Measurements from ENCODE around the gene ARFGEF3. TPM values are rescaled to one million over a fixed set of nuclear protein-coding genes. Genes with fewer than 3 reads are reported as not detected.

Gene ARFGEF3
- total RNA-seq, 6 experiments from 2014 or later: 0.06 to 0.19 (median 0.08) TPM

DNA sequence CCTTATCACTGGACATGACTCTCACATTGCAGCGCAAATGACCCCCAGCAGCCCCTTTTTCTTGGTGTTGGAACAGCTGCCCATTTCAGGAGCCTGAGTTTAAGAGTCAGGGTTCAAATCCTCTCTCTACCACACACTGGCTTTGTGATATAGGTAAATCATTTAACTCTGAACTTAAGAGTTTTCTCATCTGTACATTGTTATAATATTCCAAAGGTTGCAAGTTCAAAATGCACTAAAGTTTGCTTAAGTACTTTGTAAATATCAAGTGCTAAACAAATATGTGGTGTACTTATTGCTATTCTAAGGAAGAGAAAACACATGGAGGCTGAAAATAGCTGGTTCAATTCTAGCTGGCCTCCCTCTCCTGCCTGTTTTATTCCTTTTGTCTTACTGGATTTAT, 95.9 kb downstream of the ARFGEF3 start:
- no peaks in the 10 kb centered on the region for H3K4me1 Mint-ChIP-seq (ENCODE audit: low read depth)
- no peak for TF ChIP-seq CTCF (IDR thresholded peaks at IDR 0.05)
- no peaks in the 10 kb centered on the region for H3K36me3 Mint-ChIP-seq (ENCODE audit: low read depth)
- H3K9me3 Mint-ChIP-seq: no peaks in the 10 kb centered on the region
- no peak overlapping the region for H3K27ac Mint-ChIP-seq
- DNase-seq: no peak
- H3K27me3 Mint-ChIP-seq (ENCODE audit: insufficient read depth): peaks cover 10% of the 10 kb centered on the region
- H3K4me3 Mint-ChIP-seq: no peak overlapping the region

DNA sequence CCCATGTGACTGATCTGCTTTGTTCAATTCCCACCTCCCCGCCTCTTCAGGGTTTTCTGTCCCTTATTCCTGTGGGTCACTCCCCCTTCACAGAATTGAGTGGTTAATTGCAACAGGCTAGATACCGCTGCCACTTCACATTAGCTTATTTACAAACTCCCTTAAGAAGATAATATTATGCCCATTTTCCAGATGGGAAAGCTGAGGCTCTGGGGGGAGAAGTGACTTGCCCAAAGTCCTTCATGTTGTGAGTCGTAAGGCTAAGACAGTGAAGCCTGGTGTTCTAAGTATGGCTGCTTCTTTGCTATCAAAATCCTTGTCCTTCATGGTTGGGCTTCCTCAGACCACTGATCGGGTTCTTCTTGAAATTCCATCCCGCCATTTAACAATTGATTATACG, 96.5 kb downstream of the ARFGEF3 start:
- Mint-ChIP-seq H3K9me3 (no peaks in the 10 kb centered on the region), H3K4me1 (ENCODE audit: low read depth) (no peaks in the 10 kb centered on the region), H3K4me3 (no peak overlapping the region), H3K27me3 (ENCODE audit: insufficient read depth) (peaks cover 15% of the 10 kb centered on the region), H3K27ac (no peak overlapping the region), H3K36me3 (ENCODE audit: low read depth) (no peaks in the 10 kb centered on the region)
- TF ChIP-seq CTCF (IDR thresholded peaks at IDR 0.05): no peak
- DNase-seq: no peak

DNA sequence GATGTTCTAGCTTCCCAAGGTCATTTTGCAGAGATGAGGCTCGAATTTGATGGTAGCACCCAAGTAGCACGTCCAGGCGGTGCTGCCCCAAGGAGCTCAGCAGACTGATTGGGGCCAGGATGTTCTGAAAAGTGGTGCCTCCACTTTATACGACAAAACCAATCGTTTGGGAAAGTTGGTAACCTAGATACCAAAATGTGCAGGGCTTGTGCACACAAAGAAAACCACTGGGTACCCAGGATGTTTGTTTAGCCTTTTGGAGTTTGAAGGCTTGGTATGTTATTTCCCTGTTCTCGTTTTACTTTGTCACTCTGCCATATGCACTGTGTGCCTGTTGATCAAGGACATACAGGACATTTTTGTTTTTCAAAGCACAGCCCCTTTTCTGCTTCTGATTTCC, 97.3 kb downstream of the ARFGEF3 start:
- no peak overlapping the region for H3K4me3 Mint-ChIP-seq
- TF ChIP-seq CTCF (IDR thresholded peaks at IDR 0.05): no peak
- H3K27ac Mint-ChIP-seq: no peak overlapping the region
- H3K36me3 Mint-ChIP-seq (ENCODE audit: low read depth): no peaks in the 10 kb centered on the region
- H3K4me1 Mint-ChIP-seq (ENCODE audit: low read depth): no peaks in the 10 kb centered on the region
- DNase-seq: no peak
- H3K9me3 Mint-ChIP-seq: no peaks in the 10 kb centered on the region
- peaks cover 15% of the 10 kb centered on the region for H3K27me3 Mint-ChIP-seq (ENCODE audit: insufficient read depth)

DNA sequence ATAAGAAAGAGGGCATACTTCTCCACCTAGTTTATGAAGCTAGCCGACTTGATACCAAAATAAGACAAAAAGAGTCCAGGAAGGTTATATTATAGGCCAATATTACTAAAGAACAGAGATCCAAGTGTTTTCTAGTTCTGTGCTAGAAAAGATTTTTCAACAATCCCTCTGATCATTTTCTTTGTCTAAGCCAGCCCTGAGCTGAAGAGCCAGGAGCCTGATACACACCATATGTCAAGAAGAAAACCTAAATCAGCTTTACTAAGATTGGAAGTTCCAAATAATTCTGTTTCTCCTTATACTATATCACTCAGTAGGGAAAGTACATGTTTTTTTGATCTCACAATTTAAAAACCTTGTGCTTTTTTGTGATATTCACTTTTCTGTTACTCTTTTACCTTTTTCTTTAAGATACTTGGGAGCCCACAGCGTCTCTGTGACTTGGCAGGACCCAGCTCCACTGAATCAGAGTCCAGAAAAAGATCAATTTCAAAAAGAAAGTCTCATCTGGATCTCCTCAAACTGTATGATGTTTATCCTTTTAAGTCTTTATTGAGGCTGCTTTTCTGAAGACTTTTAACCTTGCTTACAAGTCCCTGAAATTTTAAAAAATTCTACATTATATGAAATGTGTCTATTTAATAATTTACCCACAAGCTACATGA, 99.5 kb downstream of the ARFGEF3 start:
- TF ChIP-seq CTCF (IDR thresholded peaks at IDR 0.05): no peak
- Mint-ChIP-seq H3K4me1 (ENCODE audit: low read depth) (no peaks in the 10 kb centered on the region), H3K9me3 (no peaks in the 10 kb centered on the region), H3K27me3 (ENCODE audit: insufficient read depth) (peaks cover 15% of the 10 kb centered on the region), H3K27ac (no peak overlapping the region), H3K4me3 (no peak overlapping the region), H3K36me3 (ENCODE audit: low read depth) (no peaks in the 10 kb centered on the region)
- DNase-seq: no peak

GRCh38 chr6:138263963-138264362, 102.2 kb downstream of the ARFGEF3 start:
- H3K4me3 Mint-ChIP-seq: no peak overlapping the region
- H3K4me1 Mint-ChIP-seq (ENCODE audit: low read depth): no peaks in the 10 kb centered on the region
- TF ChIP-seq CTCF (IDR thresholded peaks at IDR 0.05): no peak
- no peak overlapping the region for H3K27ac Mint-ChIP-seq
- H3K36me3 Mint-ChIP-seq (ENCODE audit: low read depth): no peaks in the 10 kb centered on the region
- no peak for DNase-seq
- H3K27me3 Mint-ChIP-seq (ENCODE audit: insufficient read depth): peaks cover 26% of the 10 kb centered on the region
- no peaks in the 10 kb centered on the region for H3K9me3 Mint-ChIP-seq
